ENCODE data around the gene COL16A1.

The COL16A1 gene

DNA sequence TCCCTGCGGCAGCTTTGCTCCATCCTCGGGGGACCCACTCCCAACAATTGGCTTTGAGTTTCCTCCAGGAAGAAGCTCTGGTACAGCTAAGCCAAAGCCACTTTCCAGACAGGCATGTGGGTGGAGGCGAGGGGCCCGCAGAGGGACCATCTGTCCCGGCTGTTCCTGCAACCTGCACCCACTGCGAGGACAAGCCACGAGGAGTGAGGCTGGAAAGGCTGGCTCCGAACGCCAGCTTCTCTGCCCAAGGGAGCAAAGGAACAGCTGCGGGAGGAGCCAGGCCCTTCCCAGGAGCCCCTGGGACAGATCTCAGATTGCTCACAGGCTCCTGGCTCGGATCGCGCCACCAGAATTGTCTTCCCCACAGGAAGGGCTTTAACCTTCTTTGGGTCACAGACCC is 30.8 kb downstream of the COL16A1 start:
- Mint-ChIP-seq H3K9me3 (no peaks in the 10 kb centered on the region), H3K4me3 (no peak overlapping the region), H3K27ac (no peak overlapping the region), H3K4me1 (ENCODE audit: low read depth) (peaks cover 15% of the 10 kb centered on the region), H3K27me3 (peaks cover 15% of the 10 kb centered on the region), H3K36me3 (ENCODE audit: low read depth) (no peaks in the 10 kb centered on the region)

DNA sequence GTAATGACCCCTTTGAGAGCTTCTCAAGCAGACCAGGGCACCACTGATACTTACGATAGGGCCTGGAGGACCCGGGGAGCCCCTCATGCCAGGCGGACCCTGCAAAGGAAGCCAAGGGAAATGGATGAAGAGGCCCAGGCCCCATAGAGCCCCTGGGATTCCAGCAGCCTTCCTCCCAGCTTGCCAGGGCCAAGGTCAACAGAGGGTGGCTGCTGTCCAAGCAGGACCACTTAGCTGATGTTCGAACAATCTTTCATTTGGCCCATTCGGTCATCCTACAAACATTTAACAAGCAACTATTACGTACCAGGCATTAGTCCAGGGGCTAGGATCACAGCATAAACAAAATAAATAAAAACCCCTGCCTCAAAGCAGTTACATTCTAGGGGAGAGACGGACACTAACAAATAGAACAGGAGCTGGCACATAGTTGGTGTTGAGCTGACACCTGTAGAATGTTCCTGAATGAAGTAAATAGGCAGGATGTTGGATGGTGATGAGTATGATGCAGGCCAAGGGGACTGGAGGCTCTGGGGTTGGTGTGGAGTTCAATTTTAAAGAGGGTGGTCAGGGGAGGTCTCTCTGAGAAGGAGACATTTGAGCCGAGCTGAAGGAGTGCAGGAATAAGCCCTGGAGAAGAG is 32.1 kb downstream of the COL16A1 start:
- Mint-ChIP-seq H3K4me1 (ENCODE audit: low read depth) (peaks cover 15% of the 10 kb centered on the region), H3K27ac (no peak overlapping the region), H3K27me3 (peaks cover 15% of the 10 kb centered on the region), H3K4me3 (no peak overlapping the region), H3K9me3 (no peaks in the 10 kb centered on the region), H3K36me3 (ENCODE audit: low read depth) (no peaks in the 10 kb centered on the region)

DNA sequence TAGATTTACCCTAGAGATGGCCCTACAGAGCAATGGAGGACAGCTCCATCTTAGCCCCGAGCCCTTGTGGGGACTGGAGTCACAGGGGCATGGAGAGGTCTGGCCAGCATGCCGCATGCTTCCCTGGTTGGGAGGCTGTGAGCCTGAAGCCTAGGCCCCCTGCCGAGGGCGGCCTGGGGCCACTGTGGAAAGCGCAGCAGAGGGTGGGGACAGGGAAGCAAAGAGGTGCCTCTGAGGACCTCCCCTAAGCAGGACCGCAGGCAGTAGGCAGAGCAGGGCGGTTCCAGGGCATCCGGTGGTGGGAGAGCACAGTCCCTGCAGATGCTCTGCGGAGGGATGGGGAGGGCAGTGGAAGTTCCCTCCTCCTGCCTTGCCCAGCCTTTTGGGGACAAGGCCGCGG is 32.7 kb downstream of the COL16A1 start:
- peaks cover 15% of the 10 kb centered on the region for H3K4me1 Mint-ChIP-seq (ENCODE audit: low read depth)
- no peaks in the 10 kb centered on the region for H3K9me3 Mint-ChIP-seq
- H3K36me3 Mint-ChIP-seq (ENCODE audit: low read depth): no peaks in the 10 kb centered on the region
- H3K27me3 Mint-ChIP-seq: peaks cover 15% of the 10 kb centered on the region
- H3K27ac Mint-ChIP-seq: no peak overlapping the region
- no peak overlapping the region for H3K4me3 Mint-ChIP-seq

DNA sequence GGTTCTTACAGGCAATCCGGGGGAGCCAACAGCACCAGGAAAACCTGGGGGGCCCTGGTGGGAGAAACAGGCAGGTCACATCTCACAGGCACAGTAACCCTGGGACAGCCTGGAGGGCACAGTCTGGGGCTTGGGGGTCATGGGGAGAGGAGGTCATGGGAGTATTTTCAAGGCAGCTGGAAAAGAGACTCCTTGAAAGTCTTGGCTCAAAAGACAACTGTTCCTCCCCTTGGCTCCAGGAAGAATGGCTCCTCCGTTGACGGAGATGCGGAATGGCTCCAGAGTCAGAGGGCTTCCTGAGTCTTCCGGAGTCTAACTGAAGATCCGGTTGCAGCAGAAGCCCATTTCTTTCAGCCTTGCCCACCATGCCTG is 33.2 kb downstream of the COL16A1 start:
- H3K27ac Mint-ChIP-seq: no peak overlapping the region
- H3K4me1 Mint-ChIP-seq (ENCODE audit: low read depth): peaks cover 15% of the 10 kb centered on the region
- H3K36me3 Mint-ChIP-seq (ENCODE audit: low read depth): no peaks in the 10 kb centered on the region
- H3K27me3 Mint-ChIP-seq: peaks cover 15% of the 10 kb centered on the region
- no peak overlapping the region for H3K4me3 Mint-ChIP-seq
- H3K9me3 Mint-ChIP-seq: no peaks in the 10 kb centered on the region

DNA sequence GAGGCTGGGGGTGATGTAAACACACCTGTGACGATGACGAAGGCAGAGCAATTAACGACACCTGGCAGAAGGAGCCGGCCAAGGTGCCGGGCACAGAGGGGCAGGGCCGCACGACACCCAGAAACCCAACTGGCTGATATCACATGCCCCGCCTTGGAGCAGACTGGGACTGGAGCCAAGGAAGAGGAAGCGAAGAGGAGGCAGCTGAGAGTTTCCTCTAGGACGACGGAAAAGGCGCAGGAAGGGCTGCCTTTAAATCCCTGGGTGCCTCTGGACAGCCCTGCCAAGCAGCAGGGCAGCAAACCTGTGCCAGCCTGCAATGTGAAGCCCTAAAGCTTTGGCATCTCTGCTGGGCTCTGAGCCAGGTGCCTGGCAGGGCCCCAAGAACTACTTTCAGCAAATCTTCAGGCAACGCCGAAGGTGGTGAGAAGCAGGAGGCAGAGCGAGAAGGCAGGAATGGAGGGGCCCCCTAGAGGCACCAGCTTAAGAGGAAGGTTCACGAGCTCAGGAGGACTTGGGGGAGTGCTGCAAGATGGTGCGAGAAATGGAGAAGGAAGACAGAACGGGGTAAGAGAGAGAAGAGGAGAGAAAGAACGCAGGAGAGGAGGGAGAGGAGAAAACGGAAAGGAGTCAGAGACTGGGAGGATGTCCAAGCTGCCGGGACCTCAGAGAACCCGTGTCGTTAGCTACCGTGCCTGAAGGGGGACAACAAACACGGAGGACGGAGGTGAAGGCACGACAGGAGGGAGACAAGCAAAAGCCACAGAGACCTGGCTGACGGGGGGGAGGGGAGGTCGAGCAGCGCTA is 33.8 kb downstream of the COL16A1 start:
- H3K27ac Mint-ChIP-seq: peak overlapping the region; percentile 39
- H3K4me1 Mint-ChIP-seq (ENCODE audit: low read depth): peaks cover 15% of the 10 kb centered on the region
- peaks cover 15% of the 10 kb centered on the region for H3K27me3 Mint-ChIP-seq
- H3K9me3 Mint-ChIP-seq: no peaks in the 10 kb centered on the region
- H3K4me3 Mint-ChIP-seq: peak overlapping the region; percentile 57
- H3K36me3 Mint-ChIP-seq (ENCODE audit: low read depth): no peaks in the 10 kb centered on the region

DNA sequence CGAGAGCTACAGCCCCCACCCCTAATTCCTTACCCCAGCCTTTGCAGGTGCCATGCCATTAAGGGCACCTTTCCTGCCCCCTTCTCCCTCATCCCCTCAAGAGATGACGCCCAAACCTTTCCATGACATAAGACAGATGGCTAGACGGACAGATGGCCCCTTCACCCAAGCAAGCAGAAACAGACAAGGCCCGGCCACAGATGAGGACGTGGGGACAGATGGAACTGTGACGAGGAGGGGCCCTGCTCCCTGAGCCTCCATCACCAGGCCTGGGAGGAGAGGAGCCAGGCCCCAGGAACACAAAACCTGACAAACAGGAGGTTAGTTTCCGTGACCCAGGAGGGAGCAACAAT is 34.4 kb downstream of the COL16A1 start:
- Mint-ChIP-seq H3K4me1 (ENCODE audit: low read depth) (peaks cover 15% of the 10 kb centered on the region), H3K27me3 (peaks cover 15% of the 10 kb centered on the region), H3K36me3 (ENCODE audit: low read depth) (no peaks in the 10 kb centered on the region), H3K9me3 (no peaks in the 10 kb centered on the region), H3K27ac (no peak overlapping the region), H3K4me3 (no peak overlapping the region)

DNA sequence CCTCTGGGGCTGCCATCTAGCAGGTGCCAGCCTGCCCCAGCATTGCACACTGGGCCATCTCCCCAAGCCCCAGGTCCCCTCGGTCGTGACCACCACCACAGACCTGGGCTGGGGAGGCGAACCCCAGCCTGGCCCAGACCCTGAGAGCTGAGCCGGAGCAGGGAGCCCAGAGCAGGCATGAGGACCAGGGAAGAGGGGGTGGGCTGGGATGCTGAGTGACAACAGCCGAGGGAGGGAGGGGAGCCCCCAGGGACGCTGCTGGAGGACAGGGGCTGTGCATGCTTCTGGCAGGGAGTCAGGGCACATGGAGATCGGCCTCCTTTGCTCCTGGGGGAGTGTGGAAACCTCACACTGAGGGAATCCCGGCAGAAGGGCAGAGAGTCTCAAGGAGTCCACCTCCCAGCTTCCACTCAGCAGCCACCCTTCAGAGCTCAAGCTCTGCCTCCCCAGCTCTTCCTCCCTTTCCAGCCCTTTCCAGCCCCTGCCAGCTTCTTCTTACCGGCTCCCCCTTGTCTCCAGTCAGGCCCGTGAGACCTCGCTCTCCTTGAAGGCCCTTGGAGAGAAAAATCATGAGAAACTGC is 35.4 kb downstream of the COL16A1 start:
- Mint-ChIP-seq H3K4me3 (no peak overlapping the region), H3K36me3 (ENCODE audit: low read depth) (no peaks in the 10 kb centered on the region), H3K9me3 (no peaks in the 10 kb centered on the region), H3K27me3 (peaks cover 15% of the 10 kb centered on the region), H3K27ac (no peak overlapping the region), H3K4me1 (ENCODE audit: low read depth) (peaks cover 15% of the 10 kb centered on the region)

DNA sequence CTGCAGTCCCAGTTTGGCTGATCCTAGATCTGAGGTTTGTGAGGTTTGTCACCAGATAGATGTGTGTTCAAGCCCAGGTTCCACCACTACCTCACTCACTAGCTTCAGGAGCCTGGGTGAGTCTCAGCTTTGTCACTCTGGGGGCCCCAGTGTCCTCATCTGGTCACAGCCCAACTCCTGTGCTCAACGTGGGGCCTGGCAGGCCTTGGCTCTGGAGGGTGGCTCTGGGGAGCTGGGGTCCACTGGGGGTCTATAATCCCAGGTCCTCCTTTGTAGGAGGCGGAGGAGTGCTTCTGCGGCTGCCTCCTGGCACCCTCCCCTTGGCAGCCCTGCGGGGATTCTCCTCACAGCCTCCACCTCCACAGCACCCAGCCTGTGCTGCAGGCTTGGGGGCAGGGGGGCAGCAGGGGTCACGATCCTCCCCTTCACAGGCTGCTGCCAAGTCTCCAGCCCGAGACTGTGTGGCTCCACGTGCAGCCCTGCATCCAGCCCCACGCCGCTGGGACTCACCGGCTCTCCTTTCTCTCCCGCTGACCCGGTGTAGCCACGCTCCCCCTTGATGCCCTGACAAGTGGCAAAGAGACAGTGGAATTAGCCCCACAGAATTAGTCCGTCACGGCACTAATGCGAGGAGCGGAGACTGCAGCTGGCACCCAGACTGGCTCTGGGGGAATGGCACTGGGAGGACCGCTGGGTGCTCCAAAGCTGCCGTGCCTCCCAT is 36.6 kb downstream of the COL16A1 start:
- no peaks in the 10 kb centered on the region for H3K9me3 Mint-ChIP-seq
- no peak overlapping the region for H3K4me3 Mint-ChIP-seq
- no peaks in the 10 kb centered on the region for H3K36me3 Mint-ChIP-seq (ENCODE audit: low read depth)
- peaks cover 15% of the 10 kb centered on the region for H3K4me1 Mint-ChIP-seq (ENCODE audit: low read depth)
- no peak overlapping the region for H3K27ac Mint-ChIP-seq
- H3K27me3 Mint-ChIP-seq: peaks cover 17% of the 10 kb centered on the region

DNA sequence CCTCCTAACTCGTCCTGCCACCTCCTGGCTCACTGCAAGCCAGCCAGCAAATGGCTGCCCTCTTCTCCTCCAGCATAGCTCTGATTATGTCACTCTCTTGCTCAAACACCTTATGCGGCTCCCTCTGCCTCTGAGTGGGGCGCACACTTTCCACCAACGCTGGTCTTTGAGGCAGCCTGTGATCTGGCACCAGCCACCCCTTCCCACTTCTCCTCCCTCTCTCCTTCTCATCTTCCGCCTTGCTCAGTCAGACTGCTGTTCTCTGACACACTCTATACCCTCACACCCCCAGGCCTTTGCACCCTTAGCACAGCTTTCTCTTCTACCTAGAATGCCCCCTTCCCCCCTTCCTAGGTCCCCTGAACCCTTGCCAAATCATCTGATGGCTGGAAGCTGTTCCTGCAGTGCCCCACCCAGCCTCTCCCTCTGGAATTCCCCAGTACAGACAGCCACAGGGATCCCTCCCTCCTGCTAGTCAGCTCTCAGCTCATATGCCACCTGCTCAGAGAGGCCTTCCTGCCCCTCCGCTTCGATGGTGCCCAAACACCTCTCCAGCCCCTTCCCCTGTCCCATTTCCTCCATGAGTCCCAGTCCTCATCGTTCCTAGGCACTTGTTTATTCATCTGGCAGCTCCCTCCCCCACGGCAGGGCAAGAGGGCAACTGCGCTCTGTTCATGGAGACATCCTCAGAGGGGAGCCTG is 37.4 kb downstream of the COL16A1 start:
- H3K4me3 Mint-ChIP-seq: no peak overlapping the region
- H3K36me3 Mint-ChIP-seq (ENCODE audit: low read depth): no peaks in the 10 kb centered on the region
- H3K27ac Mint-ChIP-seq: no peak overlapping the region
- H3K9me3 Mint-ChIP-seq: no peaks in the 10 kb centered on the region
- peaks cover 17% of the 10 kb centered on the region for H3K27me3 Mint-ChIP-seq
- H3K4me1 Mint-ChIP-seq (ENCODE audit: low read depth): peaks cover 15% of the 10 kb centered on the region

DNA sequence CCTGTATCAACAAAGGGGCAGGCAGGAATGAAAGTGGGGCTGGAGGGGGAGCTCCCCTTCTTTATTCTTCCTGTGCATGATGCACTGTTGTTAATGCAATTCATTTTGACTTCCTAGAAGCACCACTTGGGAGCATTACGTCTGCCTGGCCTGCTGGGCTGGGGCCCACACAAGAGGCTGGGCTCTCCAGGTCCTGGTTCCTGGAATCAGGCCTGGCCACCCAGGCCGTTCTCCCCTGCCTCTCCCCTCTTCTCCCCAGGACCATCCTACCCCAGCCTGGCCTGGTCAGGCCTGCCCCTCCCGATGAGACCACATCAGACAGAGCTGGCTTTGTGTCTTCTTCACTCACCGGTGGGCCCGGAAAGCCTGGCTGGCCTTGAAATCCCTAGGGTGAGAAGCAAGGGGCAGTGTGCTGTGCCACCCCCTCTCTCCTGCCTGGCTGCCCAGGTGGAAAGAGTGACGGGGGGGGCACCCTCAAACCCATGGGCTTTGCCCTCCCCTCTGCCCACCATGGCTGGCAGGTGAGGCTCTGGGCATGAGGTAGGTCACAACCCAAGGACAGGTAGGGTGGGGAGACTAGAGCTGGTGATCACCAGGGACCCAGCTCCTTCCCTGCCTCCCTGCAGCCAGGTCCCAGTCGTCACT is 38.5 kb downstream of the COL16A1 start:
- no peaks in the 10 kb centered on the region for H3K9me3 Mint-ChIP-seq
- H3K27me3 Mint-ChIP-seq: peaks cover 13% of the 10 kb centered on the region
- no peak overlapping the region for H3K4me3 Mint-ChIP-seq
- no peaks in the 10 kb centered on the region for H3K36me3 Mint-ChIP-seq (ENCODE audit: low read depth)
- H3K27ac Mint-ChIP-seq: no peak overlapping the region
- peaks cover 10% of the 10 kb centered on the region for H3K4me1 Mint-ChIP-seq (ENCODE audit: low read depth)

DNA sequence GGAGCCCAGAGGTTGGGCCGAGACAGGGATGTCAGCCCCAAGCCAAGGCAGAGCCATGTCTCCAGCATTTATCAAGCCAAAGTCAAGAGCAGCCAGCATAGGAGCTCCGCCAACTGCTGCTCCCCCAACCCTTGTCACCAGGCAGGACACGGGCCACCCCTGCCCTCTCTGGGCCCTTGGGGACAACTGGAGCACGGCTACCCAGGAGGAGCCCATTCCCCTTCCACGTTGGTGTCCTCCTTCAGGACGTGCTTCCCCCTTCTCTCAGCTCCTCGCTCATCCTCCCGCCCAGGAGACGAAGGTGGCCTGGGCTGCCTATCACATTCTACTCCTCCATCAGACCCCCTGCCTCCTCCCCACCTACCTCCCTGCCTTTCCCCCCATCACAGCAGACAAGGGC is 39.3 kb downstream of the COL16A1 start:
- peaks cover 3% of the 10 kb centered on the region for H3K4me1 Mint-ChIP-seq (ENCODE audit: low read depth)

DNA sequence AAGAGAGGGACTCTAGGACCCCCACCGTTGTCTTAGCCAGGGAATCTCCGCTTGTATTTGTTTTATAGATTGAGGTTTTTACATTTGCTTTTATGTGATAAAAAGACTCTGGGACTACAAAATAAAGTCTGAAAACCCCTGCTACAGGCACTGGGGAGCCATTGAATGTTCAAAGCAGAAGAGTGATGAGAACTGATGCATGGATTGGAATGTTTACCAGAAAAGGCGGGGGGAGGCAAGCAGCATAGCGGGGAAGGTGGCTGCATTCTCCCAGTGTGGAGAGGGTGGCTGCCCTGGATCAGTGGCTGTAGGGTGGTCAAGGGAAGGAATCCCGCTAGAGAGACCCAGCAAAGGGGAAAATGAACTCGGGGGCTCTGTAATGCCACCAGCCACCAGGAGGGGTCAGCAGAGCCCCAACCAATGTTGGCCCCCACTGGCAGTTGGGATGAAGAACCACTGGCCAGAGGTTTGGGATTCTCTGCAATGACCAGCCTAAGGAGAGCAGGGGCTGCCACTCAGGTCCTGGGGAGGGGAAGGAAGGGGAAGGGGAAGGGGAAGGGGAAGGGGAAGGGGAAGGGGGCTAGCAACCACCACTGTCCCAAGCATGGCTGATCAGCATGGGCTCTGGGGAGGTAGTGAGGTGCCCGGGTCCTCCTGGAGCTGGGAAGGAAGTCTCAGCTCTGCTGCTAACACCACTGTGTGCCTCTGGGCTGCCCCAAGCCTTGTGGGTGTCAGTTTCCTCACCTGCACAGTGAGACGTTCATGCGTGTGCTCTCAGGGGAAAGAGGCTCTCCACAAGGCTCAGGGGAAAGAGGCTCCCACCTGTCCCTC is 40.0 kb downstream of the COL16A1 start:
- H3K9me3 Mint-ChIP-seq: no peaks in the 10 kb centered on the region
- no peak overlapping the region for H3K27ac Mint-ChIP-seq
- H3K36me3 Mint-ChIP-seq (ENCODE audit: low read depth): no peaks in the 10 kb centered on the region
- H3K4me3 Mint-ChIP-seq: no peak overlapping the region
- H3K4me1 Mint-ChIP-seq (ENCODE audit: low read depth): no peaks in the 10 kb centered on the region
- H3K27me3 Mint-ChIP-seq: peaks cover 3% of the 10 kb centered on the region

More for the DNA sequence above, 39.3 kb downstream of the COL16A1 start:
- Mint-ChIP-seq H3K27me3 (peaks cover 7% of the 10 kb centered on the region), H3K27ac (no peak overlapping the region), H3K9me3 (no peaks in the 10 kb centered on the region), H3K36me3 (ENCODE audit: low read depth) (no peaks in the 10 kb centered on the region), H3K4me3 (no peak overlapping the region)

DNA sequence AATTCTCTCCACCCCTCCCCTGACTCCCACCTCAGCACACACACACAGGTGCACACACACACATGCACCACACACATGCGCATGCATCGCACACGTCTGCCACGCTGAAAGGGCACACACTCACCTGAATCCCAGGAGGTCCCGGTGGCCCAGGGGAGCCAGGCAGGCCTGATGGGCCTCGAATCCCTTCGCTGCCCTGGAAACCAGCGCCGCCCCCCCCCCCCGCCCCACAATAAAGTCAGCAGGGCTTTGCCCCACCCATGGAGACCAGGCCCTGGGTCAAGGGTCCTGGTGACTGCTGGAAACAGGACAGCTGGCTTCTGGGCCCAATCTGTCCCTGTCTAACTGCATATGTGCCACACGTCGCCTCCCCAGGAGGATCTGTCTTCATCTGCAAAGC is 41.4 kb downstream of the COL16A1 start:
- Mint-ChIP-seq H3K27me3 (peaks cover 3% of the 10 kb centered on the region), H3K4me3 (no peak overlapping the region), H3K27ac (no peak overlapping the region), H3K9me3 (no peaks in the 10 kb centered on the region), H3K36me3 (ENCODE audit: low read depth) (no peaks in the 10 kb centered on the region), H3K4me1 (ENCODE audit: low read depth) (no peaks in the 10 kb centered on the region)

DNA sequence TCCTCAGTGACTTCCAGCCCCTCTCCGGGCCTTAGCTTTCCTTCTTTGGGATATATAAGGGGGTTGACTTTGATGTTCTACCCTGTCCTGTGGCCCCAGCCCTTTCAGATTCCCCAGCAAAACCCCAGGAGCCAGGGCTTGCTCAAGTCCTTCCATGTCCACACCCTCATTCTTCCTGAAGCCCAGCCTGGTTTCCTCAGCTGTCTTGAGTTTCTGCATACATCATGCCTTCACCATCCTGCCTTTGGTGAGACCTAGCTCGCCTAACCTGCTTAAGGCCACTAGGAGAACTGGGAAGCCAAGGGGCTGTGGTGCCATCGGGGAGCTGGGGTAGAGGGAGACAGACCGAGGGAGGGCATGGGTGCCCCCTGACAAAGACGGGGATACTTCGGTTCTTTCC is 42.0 kb downstream of the COL16A1 start:
- no peak overlapping the region for H3K27ac Mint-ChIP-seq
- H3K4me3 Mint-ChIP-seq: no peak overlapping the region
- no peaks in the 10 kb centered on the region for H3K9me3 Mint-ChIP-seq
- H3K27me3 Mint-ChIP-seq: peaks cover 3% of the 10 kb centered on the region
- no peaks in the 10 kb centered on the region for H3K4me1 Mint-ChIP-seq (ENCODE audit: low read depth)
- H3K36me3 Mint-ChIP-seq (ENCODE audit: low read depth): no peaks in the 10 kb centered on the region
